Osteoblast (primary cell): ENCODE measurements around the gene KIAA0825. TPM values are rescaled to one million over a fixed set of nuclear protein-coding genes. Genes with fewer than 3 reads are reported as not detected.

ENCODE experiments used
- DNase-seq: peaks from one replicate; pipeline ENCODE4 v3.0.0; 2011; ENCODE audit warnings: low spot score, mixed read lengths; ENCODE audit not compliant: insufficient read length; ENCODE audit errors: missing footprints
- H2AFZ ChIP-seq: 2 replicates; pipeline ENCODE4 v1.6.0; 2011; ENCODE audit warnings: mild to moderate bottlenecking, low read length
- H3K27ac ChIP-seq: 2 replicates; pipeline ENCODE4 v1.5.1; 2011; ENCODE audit warnings: mild to moderate bottlenecking, low read depth, low read length, moderate library complexity
- H3K27me3 ChIP-seq: 2 replicates; pipeline ENCODE4 v1.6.0; 2012; ENCODE audit warnings: mild to moderate bottlenecking, control low read depth, inconsistent platforms, low read length, moderate library complexity; ENCODE audit not compliant: insufficient read depth
- H3K36me3 ChIP-seq: 2 replicates; pipeline ENCODE4 v1.5.1; 2011; ENCODE audit warnings: mild to moderate bottlenecking, low read length, control low read depth, moderate library complexity; ENCODE audit not compliant: insufficient read depth
- H3K4me1 ChIP-seq: 2 replicates; pipeline ENCODE4 v1.5.1; 2011; ENCODE audit warnings: mild to moderate bottlenecking, low read length, control low read depth, moderate library complexity; ENCODE audit not compliant: insufficient read depth
- H3K4me2 ChIP-seq: 2 replicates; pipeline ENCODE4 v1.6.0; 2011; ENCODE audit warnings: mild to moderate bottlenecking, low read length; ENCODE audit not compliant: insufficient read depth
- H3K4me3 ChIP-seq: fragments of 200-600 bp; sonication (generic); 3 replicates; pipeline ENCODE4 v1.5.1; 2012; ENCODE audit warnings: mild to moderate bottlenecking, low read length, inconsistent platforms; ENCODE audit not compliant: insufficient read depth
- H3K79me2 ChIP-seq: 2 replicates; pipeline ENCODE4 v1.6.0; 2012; ENCODE audit warnings: mild to moderate bottlenecking, low read length, control low read depth, inconsistent platforms; ENCODE audit not compliant: insufficient read depth
- H3K9me3 ChIP-seq: 2 replicates; pipeline ENCODE4 v1.5.1; 2011; ENCODE audit warnings: low read depth, low read length, control low read depth
- H4K20me1 ChIP-seq: 2 replicates; pipeline ENCODE4 v1.6.0; 2012; ENCODE audit warnings: mild to moderate bottlenecking, low read length, control low read depth; ENCODE audit not compliant: insufficient read depth
- CTCF ChIP-seq: IDR thresholded peaks from 2 replicates; pipeline ENCODE4 v1.5.1; 2011; ENCODE audit warnings: mild to moderate bottlenecking, low read depth, low read length, moderate library complexity; ENCODE audit errors: extremely low read depth
- total RNA-seq: library from RNA; depleted of rRNA; stranded (reverse); fragments of >200 nt; gene quantifications from 2 replicates; pipeline ENCODE4 v1.2.3, GENCODE V29; 2012

Gene KIAA0825
- total RNA-seq, 1 donor, result 8.0 TPM

DNA sequence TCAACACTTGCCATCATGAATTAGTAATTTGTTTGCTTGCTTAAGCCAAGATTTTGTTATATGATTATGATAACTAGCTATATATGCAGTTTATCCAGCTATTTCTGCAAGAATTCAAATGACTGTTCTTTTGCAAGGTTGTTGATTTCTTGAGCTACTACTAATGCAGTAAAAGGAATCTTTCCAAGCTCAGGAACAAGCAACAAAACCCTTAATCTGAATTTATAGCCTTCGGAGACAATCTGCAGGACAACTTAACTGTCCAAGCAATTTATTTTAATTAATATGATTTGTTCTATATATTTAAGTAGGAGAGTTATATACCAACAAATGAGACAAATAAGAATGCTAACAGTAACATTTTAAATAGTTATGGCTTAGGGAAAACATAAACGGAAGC, 450.3 kb downstream of the KIAA0825 start:
- Histone ChIP-seq H3K27ac (no peak overlapping the region), H3K27me3 (no peaks in the 10 kb centered on the region), H3K4me1 (no peaks in the 10 kb centered on the region), H2AFZ (no peak overlapping the region), H3K4me3 (no peak overlapping the region), H3K4me2 (no peak overlapping the region), H3K9me3 (no peaks in the 10 kb centered on the region), H3K79me2 (no peaks in the 10 kb centered on the region), H3K36me3 (no peaks in the 10 kb centered on the region), H4K20me1 (no peaks in the 10 kb centered on the region)
- DNase-seq, result no peak
- TF ChIP-seq CTCF, result no peak

GRCh38 chr5:94161801-94162200, 456.6 kb downstream of the KIAA0825 start:
- no peak overlapping the region for H3K4me2 ChIP-seq
- no peaks in the 10 kb centered on the region for H3K79me2 ChIP-seq
- H3K36me3 ChIP-seq, result no peaks in the 10 kb centered on the region
- no peaks in the 10 kb centered on the region for H3K9me3 ChIP-seq
- no peaks in the 10 kb centered on the region for H4K20me1 ChIP-seq
- H3K27ac ChIP-seq, result no peak overlapping the region
- H2AFZ ChIP-seq, result no peak overlapping the region
- H3K4me3 ChIP-seq, result no peak overlapping the region
- no peak for TF ChIP-seq CTCF
- no peak for DNase-seq
- no peaks in the 10 kb centered on the region for H3K4me1 ChIP-seq
- H3K27me3 ChIP-seq, result no peaks in the 10 kb centered on the region

- no peaks in the 10 kb centered on the region for H3K36me3 ChIP-seq
- H2AFZ ChIP-seq, result no peak overlapping the region
- no peak for DNase-seq
- no peaks in the 10 kb centered on the region for H3K27me3 ChIP-seq
- H3K27ac ChIP-seq, result no peak overlapping the region
- peaks cover 3% of the 10 kb centered on the region for H3K4me1 ChIP-seq
- TF ChIP-seq CTCF, result no peak
- H3K9me3 ChIP-seq, result no peaks in the 10 kb centered on the region
- H3K4me2 ChIP-seq, result no peak overlapping the region
- no peaks in the 10 kb centered on the region for H4K20me1 ChIP-seq
- H3K79me2 ChIP-seq, result no peaks in the 10 kb centered on the region
- H3K4me3 ChIP-seq, result no peak overlapping the region
Observed at GRCh38 chr5:94159144-94159543, 459.3 kb downstream of the KIAA0825 start.

- Histone ChIP-seq H3K4me3 (no peak overlapping the region), H3K4me1 (peaks cover 3% of the 10 kb centered on the region), H2AFZ (no peak overlapping the region), H3K4me2 (no peak overlapping the region), H4K20me1 (no peaks in the 10 kb centered on the region), H3K36me3 (no peaks in the 10 kb centered on the region), H3K27ac (no peak overlapping the region), H3K9me3 (no peaks in the 10 kb centered on the region), H3K79me2 (no peaks in the 10 kb centered on the region), H3K27me3 (no peaks in the 10 kb centered on the region)
- TF ChIP-seq CTCF, result no peak
- no peak for DNase-seq
Observed at GRCh38 chr5:94157704-94158539, 460.5 kb downstream of the KIAA0825 start.
